Spleen (tissue), 11 donors: ENCODE measurements around the gene CORIN. TPM values are rescaled to one million over a fixed set of nuclear protein-coding genes. Genes with fewer than 3 reads are reported as not detected.

Experiments used
- DNase-seq: peaks from one replicate; pipeline ENCODE4 v3.0.0-alpha.2; 2020
- H3K27ac ChIP-seq, 8 donors: fragments of 200-600 bp; sonication (generic) in 7 of 8; 1 replicate in 4 of 8; 2 replicates in 4 of 8; pipeline versions ENCODE4 v1.5.0 to v1.8.0; 2016 to 2021; ENCODE audit warnings: inconsistent platforms in 4 of 8, mild to moderate bottlenecking in 4 of 8, moderate library complexity in 1 of 8
- H3K27me3 ChIP-seq, 7 donors: fragments of 200-600 bp; sonication (generic) in 6 of 7; replicated peaks in 1 of 7; 1 replicate in 4 of 7; 2 replicates in 3 of 7; pipeline versions ENCODE4 v1.5.0 to v1.8.0; 2016 to 2021; ENCODE audit warnings: inconsistent platforms in 3 of 7, mild to moderate bottlenecking in 1 of 7
- H3K36me3 ChIP-seq, 6 donors: fragments of 200-600 bp; sonication (generic) in 5 of 6; 1 replicate in 4 of 6; 2 replicates in 2 of 6; pipeline versions ENCODE4 v1.5.0 to v1.8.0; 2016 to 2021; ENCODE audit warnings: inconsistent platforms in 2 of 6
- H3K4me1 ChIP-seq, 6 donors: fragments of 200-600 bp; sonication (generic) in 5 of 6; 1 replicate in 3 of 6; 2 replicates in 3 of 6; pipeline versions ENCODE4 v1.5.0 to v1.8.0; 2016 to 2021; ENCODE audit warnings: inconsistent platforms in 3 of 6
- H3K4me3 ChIP-seq, 8 donors: fragments of 200-600 bp; sonication (generic) in 7 of 8; 1 replicate in 4 of 8; 2 replicates in 4 of 8; pipeline versions ENCODE4 v1.5.0 to v1.8.0; 2016 to 2021; ENCODE audit warnings: inconsistent platforms in 4 of 8, mild to moderate bottlenecking in 4 of 8, moderate library complexity in 2 of 8
- H3K9me3 ChIP-seq, 8 donors: fragments of 200-600 bp; sonication (generic) in 7 of 8; 1 replicate in 4 of 8; 2 replicates in 4 of 8; pipeline versions ENCODE4 v1.5.0 to v1.8.0; 2016 to 2021; ENCODE audit warnings: inconsistent platforms in 4 of 8
- POLR2A ChIP-seq, 3 donors: fragments of 450-650 bp; IDR thresholded peaks; one replicate each; pipeline ENCODE4 v1.5.1; 2017; ENCODE audit warnings: antibody characterized with exemption in 3 of 3, mild to moderate bottlenecking in 1 of 3
- POLR2AphosphoS5 ChIP-seq, 3 donors: sonication (generic); formaldehyde crosslinking; IDR thresholded peaks; one replicate each; pipeline ENCODE4 v1.5.1; 2017; ENCODE audit warnings: antibody characterized with exemption in 3 of 3
- WGBS, 5 donors: extraction: QIAGEN DNeasy Blood & Tissue Kit in 3 of 5; methylation state at CpG; one replicate each; pipeline versions ENCODE4 v1.1.5 to v1.1.7; 2013 to 2018; 5-methylcytosine and 5-hydroxymethylcytosine counted together
- intact Hi-C: fragments of 100-400 bp; cut with DNase I; formaldehyde crosslinking; loops from one replicate; pipeline ENCODE4 v1.15.0; 2023; ENCODE audit warnings: low total_unique reads
- polyA plus RNA-seq, 3 donors: library from polyadenylated mRNA; stranded (reverse); fragments of 200-250 nt; gene quantifications; one replicate each; pipeline ENCODE4 v1.2.1, GENCODE V29; 2013
- total RNA-seq, 7 donors: library from RNA; depleted of rRNA in 3 of 7; stranded (reverse); fragments of >200 nt in 3 of 7; fragmentation: NEBNext Ultra II Directional in 4 of 7; extraction: Animal tissue kit (Norgen Biotek cat#: 25700) in 4 of 7; gene quantifications; one replicate each; pipeline versions ENCODE4 v1.1.0 to v1.2.1, GENCODE V29; 2016 to 2021
- TF ChIP-seq, protein P1 (sequence below), 11 experiments: fragments of 200-600 bp in 7 of 11; fragments of 450-650 bp in 4 of 11; sonication (generic) in 4 of 11; IDR thresholded peaks in 8 of 11; conservative IDR thresholded peaks in 3 of 11; 1 replicate in 7 of 11; 2 replicates in 4 of 11; pipeline versions ENCODE4 v1.4.0 to v1.8.0; 2016 to 2021; ENCODE audit warnings: antibody characterized with exemption in 11 of 11, inconsistent platforms in 4 of 11, mild to moderate bottlenecking in 1 of 11
- donor health status: healthy with polysubstance abuse.
- donor health status: DM: no; HTN: no; CAD: no; lungs with moderate emphysema.
- donor health status: DM: no; HTN: no; CAD: no.
- donor health status: Bipolar disorder and iron deficiency.
- donor health status: healthy.
- donor health status: DM: no; HTN: no; CAD: no.
- donor health status: DM: yes; HTN: yes; CAD: no.

Gene CORIN
- total and polyA plus RNA-seq, 10 donors = 0.23 to 12.3 (median 0.85) TPM

DNA sequence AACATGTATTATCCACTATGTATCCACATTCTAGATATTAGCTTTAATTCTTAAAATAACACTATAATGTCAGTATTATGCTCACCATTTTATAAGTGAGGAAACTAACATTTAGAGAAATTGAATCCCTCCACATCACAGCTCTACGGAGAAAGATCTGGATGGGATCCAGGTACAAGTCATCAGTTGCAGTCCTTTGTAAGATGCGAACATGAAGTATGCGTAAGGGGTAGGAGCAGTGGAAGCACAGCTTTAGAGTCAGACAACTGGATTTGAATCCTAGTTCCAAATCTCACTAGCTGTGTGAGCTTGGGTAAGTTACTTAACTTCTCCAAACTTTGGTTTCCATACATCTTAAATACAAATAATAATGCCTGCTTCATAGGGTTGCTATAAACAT, 190.3 kb downstream of the CORIN start:
- no peak overlapping the region for H3K4me3 ChIP-seq
- H3K9me3 ChIP-seq = no peaks in the 10 kb centered on the region
- DNase-seq = no peak
- no peak overlapping the region for H3K27ac ChIP-seq
- 88 to 96% (median 92%) methylated on average over 3 of the region's 3 CpGs for WGBS, 5 donors
- no peaks in the 10 kb centered on the region for H3K27me3 ChIP-seq
- TF ChIP-seq POLR2A (IDR thresholded peaks at IDR 0.05) = no peak
- TF ChIP-seq POLR2AphosphoS5 (IDR thresholded peaks at IDR 0.05) = no peak
- TF ChIP-seq, protein P1, sequence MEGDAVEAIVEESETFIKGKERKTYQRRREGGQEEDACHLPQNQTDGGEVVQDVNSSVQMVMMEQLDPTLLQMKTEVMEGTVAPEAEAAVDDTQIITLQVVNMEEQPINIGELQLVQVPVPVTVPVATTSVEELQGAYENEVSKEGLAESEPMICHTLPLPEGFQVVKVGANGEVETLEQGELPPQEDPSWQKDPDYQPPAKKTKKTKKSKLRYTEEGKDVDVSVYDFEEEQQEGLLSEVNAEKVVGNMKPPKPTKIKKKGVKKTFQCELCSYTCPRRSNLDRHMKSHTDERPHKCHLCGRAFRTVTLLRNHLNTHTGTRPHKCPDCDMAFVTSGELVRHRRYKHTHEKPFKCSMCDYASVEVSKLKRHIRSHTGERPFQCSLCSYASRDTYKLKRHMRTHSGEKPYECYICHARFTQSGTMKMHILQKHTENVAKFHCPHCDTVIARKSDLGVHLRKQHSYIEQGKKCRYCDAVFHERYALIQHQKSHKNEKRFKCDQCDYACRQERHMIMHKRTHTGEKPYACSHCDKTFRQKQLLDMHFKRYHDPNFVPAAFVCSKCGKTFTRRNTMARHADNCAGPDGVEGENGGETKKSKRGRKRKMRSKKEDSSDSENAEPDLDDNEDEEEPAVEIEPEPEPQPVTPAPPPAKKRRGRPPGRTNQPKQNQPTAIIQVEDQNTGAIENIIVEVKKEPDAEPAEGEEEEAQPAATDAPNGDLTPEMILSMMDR (IDR thresholded peaks at IDR 0.05 in 8 of 11, conservative IDR thresholded peaks at IDR 0.05 in 3 of 11) = no peak
- no peaks in the 10 kb centered on the region for H3K36me3 ChIP-seq
- intact Hi-C loops = no loop called here
- H3K4me1 ChIP-seq = no peaks in the 10 kb centered on the region

DNA sequence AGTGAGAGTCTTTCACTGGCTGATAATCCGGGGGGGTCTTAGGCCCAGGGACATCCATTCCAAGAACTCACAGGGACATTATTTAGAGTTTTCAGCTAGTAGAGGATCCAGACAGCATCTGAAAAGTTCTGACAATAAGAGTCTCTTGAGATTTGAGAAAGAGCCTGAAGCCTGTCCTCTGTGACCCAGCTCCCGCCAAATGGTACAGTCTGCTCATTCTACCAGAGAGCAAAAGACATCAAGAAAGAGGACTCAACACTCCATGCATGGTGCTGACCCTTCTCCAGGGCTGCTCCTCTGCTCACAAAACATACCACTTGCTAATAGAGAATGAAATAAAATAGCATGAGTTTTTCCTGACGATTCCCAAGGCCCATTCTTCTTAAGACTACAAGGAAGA, 190.8 kb downstream of the CORIN start:
- intact Hi-C loops = no loop called here
- Histone ChIP-seq H3K27me3 (no peaks in the 10 kb centered on the region), H3K27ac (no peak overlapping the region), H3K36me3 (no peaks in the 10 kb centered on the region), H3K4me1 (no peaks in the 10 kb centered on the region), H3K9me3 (no peaks in the 10 kb centered on the region), H3K4me3 (no peak overlapping the region)
- 82 to 93% (median 87%) methylated on average over 3 of the region's 3 CpGs for WGBS, 5 donors
- TF ChIP-seq, protein P1 (IDR thresholded peaks at IDR 0.05 in 8 of 11, conservative IDR thresholded peaks at IDR 0.05 in 3 of 11) = no peak
- TF ChIP-seq POLR2A (IDR thresholded peaks at IDR 0.05) (no peak), POLR2AphosphoS5 (IDR thresholded peaks at IDR 0.05) (no peak)
- no peak for DNase-seq

DNA sequence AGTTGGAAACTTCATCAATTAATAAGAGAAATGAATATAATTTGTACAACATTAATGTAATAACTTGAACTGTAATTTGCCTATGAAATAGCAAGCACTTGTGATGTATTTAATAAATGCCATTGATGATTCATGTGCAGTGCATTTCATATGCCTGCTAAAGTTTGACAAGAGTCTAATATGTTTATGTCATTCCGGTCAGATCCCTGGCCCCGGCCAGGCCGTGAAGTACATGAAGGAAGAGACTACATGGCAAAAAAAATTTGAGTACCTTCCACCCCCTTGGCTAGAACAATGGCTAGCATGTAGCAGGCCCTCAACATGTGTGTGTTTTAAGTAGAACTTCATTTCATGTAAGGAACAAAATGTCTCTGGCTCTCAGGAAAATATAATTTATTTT, 191.5 kb downstream of the CORIN start:
- Histone ChIP-seq H3K9me3 (no peaks in the 10 kb centered on the region), H3K4me3 (no peak overlapping the region), H3K4me1 (no peaks in the 10 kb centered on the region), H3K27ac (no peak overlapping the region), H3K27me3 (no peaks in the 10 kb centered on the region), H3K36me3 (no peaks in the 10 kb centered on the region)
- TF ChIP-seq POLR2AphosphoS5 (IDR thresholded peaks at IDR 0.05) (no peak), POLR2A (IDR thresholded peaks at IDR 0.05) (no peak)
- TF ChIP-seq, protein P1 (IDR thresholded peaks at IDR 0.05 in 8 of 11, conservative IDR thresholded peaks at IDR 0.05 in 3 of 11) = no peak
- DNase-seq = no peak
- intact Hi-C loops = no loop called here
- WGBS, 5 donors = 82 to 94% (median 86%) methylated on average over 3 of the region's 3 CpGs

DNA sequence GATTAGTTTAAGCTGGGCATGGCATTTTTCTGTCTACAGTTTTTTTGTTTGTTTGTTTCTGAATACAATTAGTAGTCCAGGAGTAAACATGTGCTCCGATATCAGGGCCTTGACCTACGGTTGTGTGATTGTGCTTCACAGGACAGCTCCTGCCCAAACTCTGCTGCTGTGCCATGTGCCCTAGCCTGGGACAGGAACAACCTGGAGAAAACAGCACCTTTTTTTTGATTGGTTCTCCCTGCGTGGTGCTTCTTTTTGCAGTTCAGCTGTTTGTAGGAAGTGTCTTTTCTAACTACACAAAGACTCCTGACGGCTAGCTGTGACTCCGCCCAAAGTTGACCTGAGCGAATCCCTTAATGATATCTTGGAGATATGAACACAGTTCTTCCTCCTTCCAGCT, 194.0 kb downstream of the CORIN start:
- TF ChIP-seq POLR2A (IDR thresholded peaks at IDR 0.05) (no peak), POLR2AphosphoS5 (IDR thresholded peaks at IDR 0.05) (no peak)
- TF ChIP-seq, protein P1 (IDR thresholded peaks at IDR 0.05 in 8 of 11, conservative IDR thresholded peaks at IDR 0.05 in 3 of 11) = no peak
- intact Hi-C loops = no loop called here
- Histone ChIP-seq H3K27me3 (no peaks in the 10 kb centered on the region), H3K27ac (peak overlapping the region in 1 of 8 donors; percentile 13), H3K4me1 (no peaks in the 10 kb centered on the region), H3K9me3 (no peaks in the 10 kb centered on the region), H3K4me3 (no peak overlapping the region), H3K36me3 (no peaks in the 10 kb centered on the region)
- no peak for DNase-seq
- 77 to 88% (median 84%) methylated on average over 6 of the region's 6 CpGs for WGBS, 5 donors
